ENCODE measurements around the gene ACSL5.

GRCh38 chr10:112412696-112413095, 38.8 kb downstream of the ACSL5 start:
- TF ChIP-seq EZH2 (IDR thresholded peaks at IDR 0.05) (no peak), EZH2phosphoT487 (IDR thresholded peaks at IDR 0.05) (no peak)

Measured in neural progenitor cell (in vitro differentiated cells).